ENCODE results near the gene DLL3. TPM values are rescaled to one million over a fixed set of nuclear protein-coding genes. Genes with fewer than 3 reads are reported as not detected.

DLL3 gene
- total RNA-seq, 1 experiment from 2014 or later, result 5.8 TPM

DNA sequence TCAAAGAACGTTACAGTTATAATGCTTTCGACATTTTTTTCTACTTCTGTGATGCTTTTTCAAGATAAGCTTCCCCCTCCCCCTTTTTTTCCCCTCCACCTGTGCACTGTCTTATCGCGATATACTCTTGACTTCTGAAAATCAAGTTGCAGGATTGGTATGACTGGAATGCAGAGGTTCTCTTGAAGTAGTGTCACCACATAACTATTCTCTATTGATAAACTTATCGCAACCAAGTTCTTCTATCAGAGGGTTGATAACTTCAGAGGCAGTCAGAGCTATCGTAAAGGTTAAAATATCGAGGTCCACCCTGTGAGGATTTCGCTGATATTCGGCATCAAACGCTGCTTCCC is 40.4 kb downstream of the DLL3 start:
- in situ Hi-C loops (cut with HindIII; ENCODE audit: low pct_unique_long_range_greater_than_20kb, low sequenced_read_pairs), result loop anchor here (25.0 kb wide), 1 partner anchor 123 kb away; the partner anchor contains the start of gene LGALS16
- DNase-seq (ENCODE audit: low read depth), result no peak

DNA sequence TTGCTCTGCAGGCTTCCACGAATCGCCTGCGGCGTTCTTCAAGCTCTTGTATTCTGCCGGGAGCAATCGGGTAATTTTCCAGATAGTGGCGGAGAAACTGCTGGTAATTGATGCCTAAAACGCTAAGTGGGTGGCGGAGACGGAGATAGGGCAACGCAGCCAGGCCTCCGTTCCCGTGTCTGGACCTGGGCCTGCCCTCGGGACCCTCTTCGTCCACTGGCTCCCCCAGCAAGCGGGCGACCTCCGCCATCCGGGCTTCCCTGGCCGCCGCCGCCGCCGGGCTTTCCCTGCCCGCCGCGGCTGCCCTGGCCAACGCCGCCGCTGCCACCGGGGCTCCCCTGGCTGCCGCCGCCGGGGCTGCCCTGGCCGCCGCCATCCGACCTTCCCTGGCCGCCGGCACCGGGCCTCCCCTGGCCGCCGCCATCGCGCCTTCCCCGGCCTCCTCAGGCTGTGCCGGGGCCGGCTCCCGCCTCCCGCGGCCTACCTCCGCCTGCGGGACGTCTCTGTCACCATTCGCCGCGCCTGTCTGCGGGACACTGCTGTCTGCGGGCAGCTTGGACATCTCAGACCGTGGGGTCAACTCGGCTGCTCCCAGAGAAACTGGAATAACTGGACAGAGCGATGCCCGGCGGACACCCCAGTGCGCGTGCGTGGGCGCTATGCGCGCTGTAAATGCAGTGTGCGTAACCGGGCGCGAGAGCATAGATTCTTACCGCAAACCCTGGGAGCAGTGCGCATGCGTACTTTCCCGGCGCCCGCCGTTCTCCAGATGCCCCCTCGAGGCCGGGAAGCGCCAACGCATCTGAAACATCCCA is 41.0 kb downstream of the DLL3 start, which contains the start of gene EID2:
TSS of gene EID2 (minus strand) at position 644 of the 815 bp plus-strand sequence. CDS start at position 562, 82 bp downstream.
- in situ Hi-C loops (cut with HindIII; ENCODE audit: low pct_unique_long_range_greater_than_20kb, low sequenced_read_pairs), result loop anchor here (25.0 kb wide), 1 partner anchor 123 kb away; the partner anchor contains the start of gene LGALS16

DNA sequence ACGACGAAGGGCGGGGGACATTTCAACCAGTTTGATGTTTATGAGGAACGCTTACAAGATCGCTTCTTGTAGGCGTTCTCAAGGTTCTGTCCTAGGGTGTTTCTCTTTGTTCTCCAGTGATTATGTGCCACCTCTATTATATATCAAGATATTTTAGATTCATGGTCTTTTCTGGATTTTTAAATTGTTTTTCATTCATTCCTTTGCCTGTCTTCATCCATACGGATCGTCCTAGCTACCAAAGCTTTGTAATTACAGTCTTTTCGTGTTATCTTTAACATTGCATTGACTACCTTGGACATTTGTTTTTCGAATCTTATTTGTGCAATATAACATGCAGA is 41.6 kb downstream of the DLL3 start:
- DNase-seq (ENCODE audit: low read depth), result no peak
- in situ Hi-C loops (cut with HindIII; ENCODE audit: low pct_unique_long_range_greater_than_20kb, low sequenced_read_pairs), result loop anchor here (25.0 kb wide), 1 partner anchor 122 kb away; the partner anchor contains the start of gene LGALS16

More for the DNA sequence above, 41.0 kb downstream of the DLL3 start, which contains the start of gene EID2:
- DNase-seq (ENCODE audit: low read depth), result peak; percentile 90

DNA sequence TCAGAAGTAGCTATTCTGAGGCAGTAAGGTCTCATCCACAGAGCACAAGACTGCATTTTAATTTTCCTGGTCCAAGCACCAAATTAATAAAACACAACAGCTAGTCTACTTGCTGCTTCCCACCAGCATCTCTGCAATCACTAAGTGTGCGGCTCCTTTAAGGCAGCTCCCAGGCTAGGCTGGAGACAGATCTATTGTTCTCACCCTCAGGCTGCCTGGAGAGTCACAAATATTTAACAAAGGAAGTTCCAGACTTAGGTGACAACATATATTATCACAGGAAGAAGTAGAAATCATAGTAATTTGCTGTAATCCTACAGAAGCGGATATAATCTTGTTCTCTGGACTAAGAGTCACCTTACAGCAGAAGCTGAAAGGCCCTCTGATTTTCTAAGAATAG is 43.5 kb downstream of the DLL3 start:
- in situ Hi-C loops (cut with HindIII; ENCODE audit: low pct_unique_long_range_greater_than_20kb, low sequenced_read_pairs), result loop anchor here (25.0 kb wide), 1 partner anchor 120 kb away; the partner anchor contains the start of gene LGALS16
- DNase-seq (ENCODE audit: low read depth), result no peak

DNA sequence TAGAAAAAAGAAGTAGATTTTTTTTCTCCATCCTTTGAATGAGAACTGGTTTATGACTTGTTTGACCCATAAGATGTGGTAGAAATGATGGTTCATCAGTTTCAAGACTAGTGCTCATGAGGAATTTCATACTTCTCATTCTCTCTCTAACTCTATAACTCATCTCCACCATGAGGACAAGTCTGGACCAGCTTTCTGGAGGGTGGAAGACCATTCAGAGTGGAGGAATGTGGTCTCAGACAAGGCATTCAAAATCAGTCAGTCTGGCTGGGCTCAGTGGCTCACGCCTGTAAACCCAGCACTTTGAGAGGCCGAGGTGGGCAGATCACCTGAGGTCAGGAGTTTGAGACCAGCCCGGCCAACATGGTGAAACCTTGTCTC is 44.7 kb downstream of the DLL3 start:
- in situ Hi-C loops (cut with HindIII; ENCODE audit: low pct_unique_long_range_greater_than_20kb, low sequenced_read_pairs), result loop anchor here (25.0 kb wide), 1 partner anchor 119 kb away; the partner anchor contains the start of gene LGALS16
- no peak for DNase-seq (ENCODE audit: low read depth)

- peak; percentile 28 for DNase-seq (ENCODE audit: low read depth)
- in situ Hi-C loops (cut with HindIII; ENCODE audit: low pct_unique_long_range_greater_than_20kb, low sequenced_read_pairs), result loop anchor here (25.0 kb wide), 1 partner anchor 118 kb away; the partner anchor contains the start of gene LGALS16
These were observed 45.6 kb downstream of the DLL3 start for GRCh38 chr19:39544226-39544903.

DNA sequence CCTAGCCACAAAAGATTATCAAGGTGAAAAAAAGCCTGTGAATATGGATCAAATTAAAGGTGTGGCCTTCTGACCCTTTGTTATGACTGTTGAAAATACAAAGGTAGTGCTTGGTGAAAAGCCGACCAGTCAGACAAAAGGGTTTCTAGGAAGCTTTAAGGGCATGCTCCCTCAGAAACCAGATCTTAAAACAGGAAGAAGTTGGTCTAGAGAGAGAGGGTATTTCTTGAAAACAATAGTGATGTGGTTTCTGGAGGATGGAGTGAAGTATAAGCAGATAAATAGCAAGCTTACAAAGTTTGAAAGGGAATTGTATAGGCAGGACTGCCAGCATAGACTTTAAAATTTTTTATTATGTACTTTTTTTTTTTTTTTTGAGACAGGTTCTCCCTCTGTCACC is 46.2 kb downstream of the DLL3 start:
- DNase-seq (ENCODE audit: low read depth), result no peak
- in situ Hi-C loops (cut with HindIII; ENCODE audit: low pct_unique_long_range_greater_than_20kb, low sequenced_read_pairs), result loop anchor here (25.0 kb wide), 1 partner anchor 117 kb away; the partner anchor contains the start of gene LGALS16

GRCh38 chr19:39546599-39546998 is 47.9 kb downstream of the DLL3 start:
- in situ Hi-C loops (cut with HindIII; ENCODE audit: low pct_unique_long_range_greater_than_20kb, low sequenced_read_pairs), result loop anchor here (25.0 kb wide), 1 partner anchor 116 kb away; the partner anchor contains the start of gene LGALS16
- DNase-seq (ENCODE audit: low read depth), result peak; percentile 26

DNA sequence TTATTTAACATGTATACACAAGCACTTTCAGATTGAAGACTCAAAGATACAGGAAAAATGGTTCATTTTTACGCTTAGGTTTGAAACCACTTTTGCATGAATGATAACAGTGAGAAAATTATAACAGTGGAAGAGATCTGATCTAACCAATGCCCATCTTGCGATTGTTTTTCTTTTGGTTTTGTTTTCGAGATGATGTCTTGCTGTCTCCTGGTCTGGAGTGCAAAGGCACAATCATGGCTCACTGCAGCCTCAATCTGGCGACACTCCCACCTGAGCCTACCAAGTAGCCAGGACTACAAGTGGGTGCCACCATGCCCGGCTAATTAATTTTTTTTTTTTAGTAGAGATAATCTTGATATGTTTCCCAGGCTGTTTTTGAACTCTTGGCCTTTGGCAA is 51.5 kb downstream of the DLL3 start:
- in situ Hi-C loops (cut with HindIII; ENCODE audit: low pct_unique_long_range_greater_than_20kb, low sequenced_read_pairs), result no loop called here
- DNase-seq (ENCODE audit: low read depth), result no peak

DNA sequence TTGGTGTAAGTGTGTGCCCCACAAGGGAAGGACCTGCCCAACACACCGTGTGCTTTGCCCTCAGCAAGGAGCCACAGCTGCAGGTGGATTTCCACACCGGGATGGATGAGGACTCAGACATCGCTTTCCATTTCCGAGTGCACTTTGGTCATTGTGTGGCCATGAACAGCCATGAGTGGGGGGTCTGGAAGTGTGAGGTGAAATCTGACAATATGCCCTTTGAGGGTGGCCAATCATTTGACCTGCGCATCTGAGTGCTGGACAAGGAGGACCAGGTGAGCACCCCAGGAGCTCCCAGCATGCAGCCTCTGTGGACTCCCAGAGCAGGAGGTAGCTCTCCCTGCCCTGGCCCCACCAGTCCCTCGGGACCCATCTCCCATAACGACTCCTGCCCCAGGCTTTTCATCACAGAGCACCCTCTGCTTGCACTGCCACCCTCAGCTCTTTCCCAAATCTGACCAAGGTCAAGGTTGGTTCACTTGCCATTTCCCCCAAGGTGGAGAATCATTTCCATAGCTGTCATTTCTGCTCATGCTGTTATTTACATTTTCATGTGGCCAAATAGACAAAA is 54.4 kb downstream of the DLL3 start:
- no peak for DNase-seq (ENCODE audit: low read depth)
- in situ Hi-C loops (cut with HindIII; ENCODE audit: low pct_unique_long_range_greater_than_20kb, low sequenced_read_pairs), result no loop called here

DNA sequence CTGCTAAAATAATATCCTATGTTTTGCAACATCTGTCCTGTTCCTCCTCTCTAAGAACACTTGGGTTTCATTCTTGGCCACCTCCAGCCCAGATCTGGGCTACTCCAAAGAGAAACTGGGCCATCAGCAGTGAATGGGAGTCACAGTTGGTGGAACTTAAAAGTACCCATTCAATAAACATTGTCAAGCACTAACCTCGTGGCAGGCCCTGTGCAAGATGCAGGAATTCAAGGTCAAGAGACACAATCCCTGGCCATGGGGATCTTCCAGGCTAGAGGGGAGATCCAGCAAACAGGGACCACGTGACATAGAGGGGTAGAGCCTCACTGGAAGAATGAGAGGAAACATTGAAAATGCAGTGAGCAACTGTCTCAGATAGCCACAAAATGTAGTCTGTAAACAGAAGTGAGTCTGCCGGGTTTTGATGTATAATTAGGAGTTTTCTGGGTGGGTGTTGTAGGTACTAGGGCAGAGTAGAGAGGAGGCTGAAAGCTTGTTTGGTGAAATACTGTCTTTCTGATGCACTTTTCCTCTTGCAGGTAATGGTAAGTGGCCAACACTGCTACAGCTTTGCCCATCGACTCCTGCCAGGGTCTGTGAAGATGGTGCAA is 56.1 kb downstream of the DLL3 start:
- in situ Hi-C loops (cut with HindIII; ENCODE audit: low pct_unique_long_range_greater_than_20kb, low sequenced_read_pairs), result no loop called here
- DNase-seq (ENCODE audit: low read depth), result no peak

- DNase-seq (ENCODE audit: low read depth), result no peak
- in situ Hi-C loops (cut with HindIII; ENCODE audit: low pct_unique_long_range_greater_than_20kb, low sequenced_read_pairs), result no loop called here
These were observed 57.1 kb downstream of the DLL3 start for GRCh38 chr19:39555883-39556282.

Other genes with a start within 250 kb of the DLL3 start
- not detected in 2 replicates for gene IFNL2, start 230.6 kb upstream of the DLL3 start, total RNA-seq (2014; rRNA removed; shearing (Covaris generic); ENCODE audit: low replicate concordance)
- not detected in 2 replicates for gene IFNL1, start 202.5 kb upstream of the DLL3 start, total RNA-seq (2014; rRNA removed; shearing (Covaris generic); ENCODE audit: low replicate concordance)
- 0.52 and 2.0 TPM in 2 replicates for gene LRFN1, start 178.1 kb upstream of the DLL3 start, total RNA-seq (2014; rRNA removed; shearing (Covaris generic); ENCODE audit: low replicate concordance)
- not detected in 2 replicates for gene GMFG, start 162.9 kb upstream of the DLL3 start, total RNA-seq (2014; rRNA removed; shearing (Covaris generic); ENCODE audit: low replicate concordance)
- 39.6 and 63.2 TPM in 2 replicates for gene SAMD4B, start 156.5 kb upstream of the DLL3 start, total RNA-seq (2014; rRNA removed; shearing (Covaris generic); ENCODE audit: low replicate concordance)
- 77.5 and 79.9 TPM in 2 replicates for gene PAF1, start 107.8 kb upstream of the DLL3 start, total RNA-seq (2014; rRNA removed; shearing (Covaris generic); ENCODE audit: low replicate concordance)
- gene MED29, start 107.6 kb upstream of the DLL3 start, total RNA-seq (2014; rRNA removed; shearing (Covaris generic); ENCODE audit: low replicate concordance), result 76.2 and 86.5 TPM in 2 replicates
- gene ZFP36, start 92.1 kb upstream of the DLL3 start, total RNA-seq (2014; rRNA removed; shearing (Covaris generic); ENCODE audit: low replicate concordance), result 1.4 TPM in 1 of 2 replicates, not detected in the other
- gene PLEKHG2, start 86.3 kb upstream of the DLL3 start, total RNA-seq (2014; rRNA removed; shearing (Covaris generic); ENCODE audit: low replicate concordance), result 5.1 and 34.1 TPM in 2 replicates
- 76.6 and 151 TPM in 2 replicates for gene RPS16, start 63.0 kb upstream of the DLL3 start, total RNA-seq (2014; rRNA removed; shearing (Covaris generic); ENCODE audit: low replicate concordance)
- gene SUPT5H, start 53.4 kb upstream of the DLL3 start, total RNA-seq (2014; rRNA removed; shearing (Covaris generic); ENCODE audit: low replicate concordance), result 95.5 and 108 TPM in 2 replicates
- 243 and 282 TPM in 2 replicates for gene TIMM50, start 18.1 kb upstream of the DLL3 start, total RNA-seq (2014; rRNA removed; shearing (Covaris generic); ENCODE audit: low replicate concordance)
- not detected in 2 replicates for gene SELENOV, start 16.2 kb downstream of the DLL3 start, total RNA-seq (2014; rRNA removed; shearing (Covaris generic); ENCODE audit: low replicate concordance)
- gene EID2B, start 33.9 kb downstream of the DLL3 start, total RNA-seq (2014; rRNA removed; shearing (Covaris generic); ENCODE audit: low replicate concordance), result 6.2 and 10.2 TPM in 2 replicates
- gene EID2, start 41.2 kb downstream of the DLL3 start, total RNA-seq (2014; rRNA removed; shearing (Covaris generic); ENCODE audit: low replicate concordance), result 16.4 and 18.8 TPM in 2 replicates
- gene LGALS13, start 103.6 kb downstream of the DLL3 start, total RNA-seq (2014; rRNA removed; shearing (Covaris generic); ENCODE audit: low replicate concordance), result not detected in 2 replicates
- gene LGALS16, start 157.0 kb downstream of the DLL3 start, total RNA-seq (2014; rRNA removed; shearing (Covaris generic); ENCODE audit: low replicate concordance), result not detected in 2 replicates
- not detected in 2 replicates for gene LGALS14, start 205.5 kb downstream of the DLL3 start, total RNA-seq (2014; rRNA removed; shearing (Covaris generic); ENCODE audit: low replicate concordance)
- 7.8 TPM in 1 of 2 replicates, not detected in the other for gene CLC, start 239.1 kb downstream of the DLL3 start, total RNA-seq (2014; rRNA removed; shearing (Covaris generic); ENCODE audit: low replicate concordance)